ENCODE results near the gene CHI3L2.

Gene CHI3L2

DNA sequence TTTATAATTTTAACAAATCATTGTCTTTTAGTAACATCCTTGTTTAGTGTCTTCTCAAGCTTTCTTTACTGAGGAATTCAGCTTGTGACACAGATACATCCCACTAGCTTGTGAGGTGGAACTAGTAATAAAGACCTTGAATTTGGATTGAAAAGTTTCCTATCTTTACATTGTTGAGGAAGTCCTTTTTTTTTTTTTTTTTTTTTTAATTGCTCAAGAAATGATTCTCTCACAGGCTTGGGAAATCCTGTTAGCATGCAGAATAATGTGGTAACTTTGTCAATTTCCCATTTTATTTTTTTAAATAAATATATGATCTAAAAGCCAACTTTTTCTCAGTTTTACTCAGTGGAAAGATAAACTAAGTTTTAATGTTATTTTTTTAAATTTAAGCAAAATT lies 42.9 kb upstream of the CHI3L2 start:
- TF ChIP-seq TAF1 (IDR thresholded peaks at IDR 0.05; ENCODE audit: borderline replicate concordance, insufficient read depth, low read length) (no peak), FOXP2 (optimal IDR thresholded peaks at IDR 0.05; ENCODE audit: borderline replicate concordance, extremely low read depth, extremely low read length, insufficient read depth) (no peak), SIN3A (IDR thresholded peaks at IDR 0.05; ENCODE audit: borderline replicate concordance, insufficient read depth, low read length) (no peak), POLR2AphosphoS5 (IDR thresholded peaks at IDR 0.05; ENCODE audit: low read depth, low read length) (no peak)
- TF ChIP-seq, protein P1, sequence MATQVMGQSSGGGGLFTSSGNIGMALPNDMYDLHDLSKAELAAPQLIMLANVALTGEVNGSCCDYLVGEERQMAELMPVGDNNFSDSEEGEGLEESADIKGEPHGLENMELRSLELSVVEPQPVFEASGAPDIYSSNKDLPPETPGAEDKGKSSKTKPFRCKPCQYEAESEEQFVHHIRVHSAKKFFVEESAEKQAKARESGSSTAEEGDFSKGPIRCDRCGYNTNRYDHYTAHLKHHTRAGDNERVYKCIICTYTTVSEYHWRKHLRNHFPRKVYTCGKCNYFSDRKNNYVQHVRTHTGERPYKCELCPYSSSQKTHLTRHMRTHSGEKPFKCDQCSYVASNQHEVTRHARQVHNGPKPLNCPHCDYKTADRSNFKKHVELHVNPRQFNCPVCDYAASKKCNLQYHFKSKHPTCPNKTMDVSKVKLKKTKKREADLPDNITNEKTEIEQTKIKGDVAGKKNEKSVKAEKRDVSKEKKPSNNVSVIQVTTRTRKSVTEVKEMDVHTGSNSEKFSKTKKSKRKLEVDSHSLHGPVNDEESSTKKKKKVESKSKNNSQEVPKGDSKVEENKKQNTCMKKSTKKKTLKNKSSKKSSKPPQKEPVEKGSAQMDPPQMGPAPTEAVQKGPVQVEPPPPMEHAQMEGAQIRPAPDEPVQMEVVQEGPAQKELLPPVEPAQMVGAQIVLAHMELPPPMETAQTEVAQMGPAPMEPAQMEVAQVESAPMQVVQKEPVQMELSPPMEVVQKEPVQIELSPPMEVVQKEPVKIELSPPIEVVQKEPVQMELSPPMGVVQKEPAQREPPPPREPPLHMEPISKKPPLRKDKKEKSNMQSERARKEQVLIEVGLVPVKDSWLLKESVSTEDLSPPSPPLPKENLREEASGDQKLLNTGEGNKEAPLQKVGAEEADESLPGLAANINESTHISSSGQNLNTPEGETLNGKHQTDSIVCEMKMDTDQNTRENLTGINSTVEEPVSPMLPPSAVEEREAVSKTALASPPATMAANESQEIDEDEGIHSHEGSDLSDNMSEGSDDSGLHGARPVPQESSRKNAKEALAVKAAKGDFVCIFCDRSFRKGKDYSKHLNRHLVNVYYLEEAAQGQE (IDR thresholded peaks at IDR 0.05; ENCODE audit: insufficient read depth in 1 of 2, low read depth in 2 of 2, low read length in 2 of 2) = no peak

DNA sequence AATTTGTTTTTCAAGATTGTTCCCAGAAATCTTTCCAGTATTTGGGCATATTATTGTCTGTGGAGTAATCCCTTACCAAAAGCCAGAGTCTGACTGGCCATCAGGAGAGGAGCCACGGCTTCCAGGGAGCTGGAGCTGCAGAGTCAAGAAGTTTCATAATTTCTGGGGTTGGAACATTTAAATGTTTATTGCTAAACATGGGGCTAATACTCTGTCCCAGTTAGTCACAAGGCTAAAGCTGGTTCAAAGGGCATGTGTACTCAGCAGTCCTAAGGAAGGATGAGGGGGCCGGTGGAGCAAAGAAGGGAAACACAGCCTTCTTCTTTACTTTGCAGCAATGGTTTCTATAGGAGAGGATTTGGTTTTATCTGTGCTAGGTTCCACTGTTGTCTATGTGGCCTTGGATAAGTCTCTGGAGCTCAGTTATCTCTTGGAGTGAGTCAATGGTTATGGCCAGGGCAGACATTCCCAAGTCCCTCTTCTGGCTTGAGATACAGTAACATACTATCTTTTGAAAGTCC lies 36.5 kb upstream of the CHI3L2 start:
- TF ChIP-seq, protein P1 (IDR thresholded peaks at IDR 0.05; ENCODE audit: insufficient read depth in 1 of 2, low read depth in 2 of 2, low read length in 2 of 2) = no peak
- TF ChIP-seq TAF1 (IDR thresholded peaks at IDR 0.05; ENCODE audit: borderline replicate concordance, insufficient read depth, low read length) = no peak
- no peak for TF ChIP-seq FOXP2 (optimal IDR thresholded peaks at IDR 0.05; ENCODE audit: borderline replicate concordance, extremely low read depth, extremely low read length, insufficient read depth)
- no peak for TF ChIP-seq SIN3A (IDR thresholded peaks at IDR 0.05; ENCODE audit: borderline replicate concordance, insufficient read depth, low read length)
- TF ChIP-seq POLR2AphosphoS5 (IDR thresholded peaks at IDR 0.05; ENCODE audit: low read depth, low read length) = no peak

DNA sequence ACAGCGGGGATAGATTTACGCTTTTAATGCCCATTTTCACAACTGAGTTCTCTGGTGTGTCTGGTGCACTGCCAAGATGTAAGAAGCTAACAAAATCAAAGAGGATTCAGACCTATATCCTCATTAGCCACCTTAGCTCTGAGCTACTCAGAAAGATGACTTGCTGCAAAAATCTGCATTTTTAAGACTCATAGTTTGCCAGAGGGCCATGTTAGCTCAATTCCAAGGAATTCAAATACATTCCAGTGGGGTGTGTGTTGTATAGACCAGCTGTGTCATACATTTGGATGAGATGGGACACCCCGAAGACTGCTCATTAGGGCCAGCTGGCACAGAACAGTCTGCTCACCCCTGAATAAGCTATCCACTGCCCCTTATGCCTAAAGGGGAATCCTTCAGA lies 36.0 kb upstream of the CHI3L2 start:
- TF ChIP-seq POLR2AphosphoS5 (IDR thresholded peaks at IDR 0.05; ENCODE audit: low read depth, low read length) = no peak
- TF ChIP-seq SIN3A (IDR thresholded peaks at IDR 0.05; ENCODE audit: borderline replicate concordance, insufficient read depth, low read length) = no peak
- no peak for TF ChIP-seq FOXP2 (optimal IDR thresholded peaks at IDR 0.05; ENCODE audit: borderline replicate concordance, extremely low read depth, extremely low read length, insufficient read depth)
- TF ChIP-seq TAF1 (IDR thresholded peaks at IDR 0.05; ENCODE audit: borderline replicate concordance, insufficient read depth, low read length) = no peak
- TF ChIP-seq, protein P1 (IDR thresholded peaks at IDR 0.05; ENCODE audit: insufficient read depth in 1 of 2, low read depth in 2 of 2, low read length in 2 of 2) = no peak

DNA sequence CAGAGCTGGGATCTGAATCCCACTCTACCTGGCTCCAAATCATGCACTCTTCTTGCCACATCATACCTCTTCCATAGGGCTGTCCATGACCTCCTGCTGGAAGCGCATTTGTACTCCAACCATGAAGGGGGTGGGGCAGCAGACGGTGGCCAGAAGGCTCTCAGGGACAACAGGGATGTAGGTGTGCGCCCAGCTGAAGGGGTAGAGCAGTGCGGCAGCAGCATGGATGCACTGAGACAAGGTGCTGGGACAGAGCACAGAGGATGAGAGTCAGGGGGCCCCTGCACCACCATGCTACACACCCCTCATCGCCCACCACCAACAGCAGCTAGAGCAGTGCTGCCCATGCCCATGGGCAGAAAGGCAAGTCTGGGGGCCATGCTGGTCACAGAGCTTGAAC lies 35.4 kb upstream of the CHI3L2 start:
- TF ChIP-seq POLR2AphosphoS5 (IDR thresholded peaks at IDR 0.05; ENCODE audit: low read depth, low read length) = no peak

DNA sequence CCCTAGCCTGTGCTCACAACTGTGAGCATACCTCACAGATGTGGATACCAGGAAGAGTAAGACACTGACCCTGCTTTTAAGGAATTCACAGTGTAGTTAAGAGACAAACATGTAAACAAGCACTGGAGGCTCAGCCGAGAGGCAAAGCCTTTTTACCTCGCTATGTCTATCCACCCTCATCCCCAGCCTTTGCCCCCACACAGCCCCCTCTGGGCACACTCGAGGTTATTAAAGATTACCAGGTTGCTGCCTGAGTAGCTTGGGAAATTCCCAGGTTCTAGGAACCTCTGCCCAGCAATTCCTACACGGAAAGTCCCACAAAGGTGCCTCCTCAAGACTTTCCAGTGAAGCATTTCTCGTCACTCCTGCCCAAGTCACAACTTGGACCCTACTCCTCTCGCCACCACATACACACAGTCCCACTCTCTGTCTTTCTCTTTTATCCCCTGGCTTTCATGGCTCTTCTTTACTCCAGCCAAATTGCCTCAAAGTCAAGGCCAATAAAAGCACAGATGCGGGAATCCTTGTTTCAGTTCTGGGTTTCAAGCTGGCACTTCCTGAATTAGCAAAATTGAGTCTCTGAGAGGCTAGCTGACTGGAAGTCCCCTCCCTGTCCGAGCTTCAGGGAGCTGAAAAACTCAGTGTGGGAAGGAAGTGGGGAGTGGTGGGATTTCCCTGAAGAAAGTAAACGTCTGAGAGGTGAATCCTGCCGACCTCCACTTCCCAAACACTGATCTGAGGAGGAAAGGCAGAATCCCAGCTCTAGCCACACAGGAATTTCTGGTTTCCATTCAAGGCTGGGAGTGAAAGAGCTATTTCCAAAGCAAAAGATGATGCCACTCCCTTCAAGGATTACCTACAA lies 34.6 kb upstream of the CHI3L2 start:
- TF ChIP-seq TAF1 (IDR thresholded peaks at IDR 0.05; ENCODE audit: borderline replicate concordance, insufficient read depth, low read length) = no peak
- TF ChIP-seq, protein P1 (IDR thresholded peaks at IDR 0.05; ENCODE audit: insufficient read depth in 1 of 2, low read depth in 2 of 2, low read length in 2 of 2) = no peak
- no peak for TF ChIP-seq SIN3A (IDR thresholded peaks at IDR 0.05; ENCODE audit: borderline replicate concordance, insufficient read depth, low read length)
- TF ChIP-seq FOXP2 (optimal IDR thresholded peaks at IDR 0.05; ENCODE audit: borderline replicate concordance, extremely low read depth, extremely low read length, insufficient read depth) = no peak
- no peak for TF ChIP-seq POLR2AphosphoS5 (IDR thresholded peaks at IDR 0.05; ENCODE audit: low read depth, low read length)
